Heart left ventricle (tissue), 13 donors: Measurements from ENCODE around the gene MED25.

Experiments used
- POLR2A ChIP-seq, 2 donors: fragments of 450-650 bp; IDR thresholded peaks; one replicate each; pipeline ENCODE4 v1.6.1; 2017; ENCODE audit warnings: antibody characterized with exemption in 2 of 2, mild to moderate bottlenecking in 2 of 2, moderate library complexity in 2 of 2
- TF ChIP-seq, protein P1 (sequence below), 12 donors: fragments of 200-600 bp; sonication (generic) in 4 of 12; IDR thresholded peaks; one replicate each; pipeline versions ENCODE4 v1.5.0 to v1.8.0; 2018 to 2022; ENCODE audit warnings: antibody characterized with exemption in 12 of 12, mild to moderate bottlenecking in 5 of 12
- donor health status: ischemic (EF 13 %, LVEDD 7.1; RV severe dilation, severe dysfunction).
- donor health status: DM: no; HTN: yes; CAD: no.
- donor health status: DM: no; HTN: no; CAD: no.
- donor health status: ischemic (EF 25% LVEDD 6.9; RV normal size, moderate dysfunction).
- donor health status: ischemic (EF 25% LVEDD 5.7; RV mildly dilated, moderate dysfunction).
- donor health status: ischemic (EF 35%, LVEDD 5.7; RV mildly dilated, moderate dysfunction).
- donor health status: nonischemic (EF 11% LVEDD 7.7; RV severe dilation, severe dysfunction).
- donor health status: DM: yes; HTN: yes; CAD: no.
- donor health status: PGD.
- donor health status: ischemic (EF 29% LVEDD 5.4; RV normal size, mild dysfunction).
- donor health status: nonischemic (EF 23%, LVEDD 6.1; RV moderate dilation, normal function).

DNA sequence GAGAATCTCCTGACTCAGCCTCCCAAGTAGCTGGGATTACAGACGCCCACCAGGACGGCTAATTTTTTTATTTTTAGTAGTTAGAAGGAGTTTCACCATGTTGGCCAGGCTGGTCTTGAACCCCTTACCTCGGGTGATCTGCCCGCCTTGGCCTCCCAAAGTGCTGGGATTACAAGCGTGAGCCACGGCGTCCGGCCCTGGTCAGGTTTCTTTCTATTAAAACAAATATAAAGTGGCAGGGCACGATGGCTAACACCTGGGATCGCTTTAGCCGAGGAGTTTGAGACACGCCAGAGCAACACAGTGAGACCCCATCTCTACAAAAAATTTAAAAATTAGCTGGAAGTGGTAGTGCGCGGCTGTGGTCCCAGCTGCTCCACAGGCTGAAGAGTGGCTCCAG lies 1.5 kb upstream of the MED25 start:
- TF ChIP-seq, protein P1, sequence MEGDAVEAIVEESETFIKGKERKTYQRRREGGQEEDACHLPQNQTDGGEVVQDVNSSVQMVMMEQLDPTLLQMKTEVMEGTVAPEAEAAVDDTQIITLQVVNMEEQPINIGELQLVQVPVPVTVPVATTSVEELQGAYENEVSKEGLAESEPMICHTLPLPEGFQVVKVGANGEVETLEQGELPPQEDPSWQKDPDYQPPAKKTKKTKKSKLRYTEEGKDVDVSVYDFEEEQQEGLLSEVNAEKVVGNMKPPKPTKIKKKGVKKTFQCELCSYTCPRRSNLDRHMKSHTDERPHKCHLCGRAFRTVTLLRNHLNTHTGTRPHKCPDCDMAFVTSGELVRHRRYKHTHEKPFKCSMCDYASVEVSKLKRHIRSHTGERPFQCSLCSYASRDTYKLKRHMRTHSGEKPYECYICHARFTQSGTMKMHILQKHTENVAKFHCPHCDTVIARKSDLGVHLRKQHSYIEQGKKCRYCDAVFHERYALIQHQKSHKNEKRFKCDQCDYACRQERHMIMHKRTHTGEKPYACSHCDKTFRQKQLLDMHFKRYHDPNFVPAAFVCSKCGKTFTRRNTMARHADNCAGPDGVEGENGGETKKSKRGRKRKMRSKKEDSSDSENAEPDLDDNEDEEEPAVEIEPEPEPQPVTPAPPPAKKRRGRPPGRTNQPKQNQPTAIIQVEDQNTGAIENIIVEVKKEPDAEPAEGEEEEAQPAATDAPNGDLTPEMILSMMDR (IDR thresholded peaks at IDR 0.05): no peak
- no peak for TF ChIP-seq POLR2A (IDR thresholded peaks at IDR 0.05)
